Measurements from ENCODE around the gene UBE2E1.

Gene UBE2E1

GRCh38 chr3:23781871-23782270 is 23.9 kb upstream of the UBE2E1 start:
- H3K36me3 ChIP-seq: no peaks in the 10 kb centered on the region
- no peaks in the 10 kb centered on the region for H3K4me1 ChIP-seq (ENCODE audit: control insufficient read depth in 1 of 2, insufficient read depth in 1 of 2, low read depth in 1 of 2, low read length in 1 of 2)
- TF ChIP-seq CTCF (IDR thresholded peaks at IDR 0.05): no peak
- no peak overlapping the region for H3K27ac ChIP-seq
- H3K4me3 ChIP-seq (ENCODE audit: low read depth in 1 of 2, low read length in 1 of 2): no peak overlapping the region
- H3K27me3 ChIP-seq: no peaks in the 10 kb centered on the region
- no peaks in the 10 kb centered on the region for H3K9me3 ChIP-seq

DNA sequence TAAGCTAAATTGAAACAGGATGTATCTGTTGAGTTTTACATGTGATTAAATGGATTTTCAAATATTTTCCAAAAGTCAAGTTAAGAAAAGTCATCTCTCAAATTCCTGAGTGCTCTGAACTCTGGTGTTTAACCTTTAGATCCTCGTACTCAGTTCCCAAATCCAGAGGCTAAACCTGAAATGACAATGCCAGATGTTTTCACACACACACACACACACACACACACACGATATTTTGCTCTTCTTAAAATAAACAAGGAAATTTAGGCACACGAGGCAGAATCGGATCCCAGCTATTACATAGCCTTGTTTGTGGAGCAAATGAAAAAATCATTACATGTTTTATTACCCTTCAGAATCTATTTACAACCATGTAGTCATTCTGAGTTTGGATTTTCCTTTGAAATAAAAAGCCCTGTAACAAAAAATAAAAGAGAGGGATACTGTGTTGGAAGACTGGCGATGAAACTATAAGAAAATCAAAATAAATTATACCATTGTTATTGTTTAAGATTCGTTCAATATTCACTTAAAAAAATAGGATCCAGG is 20.6 kb upstream of the UBE2E1 start:
- H3K27me3 ChIP-seq: peaks cover 8% of the 10 kb centered on the region

DNA sequence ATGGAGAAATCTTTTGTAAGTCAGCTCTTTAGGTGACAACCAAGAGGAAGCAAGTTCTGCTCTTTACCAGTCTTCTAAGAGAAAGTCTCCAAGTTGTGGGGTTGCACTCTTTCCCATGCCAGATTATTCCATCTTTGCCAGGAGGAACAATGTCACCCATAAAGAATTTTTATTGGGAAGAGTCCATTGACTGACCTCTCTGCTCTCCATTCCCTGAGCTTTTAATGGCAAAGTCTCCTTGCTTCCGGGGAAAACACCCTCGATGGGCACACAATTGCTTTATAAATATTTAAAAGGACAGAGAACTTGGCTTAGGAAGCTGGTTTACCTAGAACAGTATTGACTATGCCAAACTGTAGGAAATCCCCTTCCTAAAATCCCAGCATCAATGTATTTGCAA is 19.9 kb upstream of the UBE2E1 start:
- H3K36me3 ChIP-seq: no peaks in the 10 kb centered on the region
- no peaks in the 10 kb centered on the region for H3K9me3 ChIP-seq
- no peaks in the 10 kb centered on the region for H3K4me1 ChIP-seq (ENCODE audit: control insufficient read depth in 1 of 2, insufficient read depth in 1 of 2, low read depth in 1 of 2, low read length in 1 of 2)
- no peak for TF ChIP-seq CTCF (IDR thresholded peaks at IDR 0.05)
- H3K27me3 ChIP-seq: peaks cover 8% of the 10 kb centered on the region
- no peak overlapping the region for H3K4me3 ChIP-seq (ENCODE audit: low read depth in 1 of 2, low read length in 1 of 2)
- no peak overlapping the region for H3K27ac ChIP-seq

More for the DNA sequence above, 20.6 kb upstream of the UBE2E1 start:
- Histone ChIP-seq H3K4me1 (ENCODE audit: control insufficient read depth in 1 of 2, insufficient read depth in 1 of 2, low read depth in 1 of 2, low read length in 1 of 2) (no peaks in the 10 kb centered on the region), H3K36me3 (no peaks in the 10 kb centered on the region), H3K27ac (no peak overlapping the region), H3K9me3 (no peaks in the 10 kb centered on the region), H3K4me3 (ENCODE audit: low read depth in 1 of 2, low read length in 1 of 2) (no peak overlapping the region)
- no peak for TF ChIP-seq CTCF (IDR thresholded peaks at IDR 0.05)

DNA sequence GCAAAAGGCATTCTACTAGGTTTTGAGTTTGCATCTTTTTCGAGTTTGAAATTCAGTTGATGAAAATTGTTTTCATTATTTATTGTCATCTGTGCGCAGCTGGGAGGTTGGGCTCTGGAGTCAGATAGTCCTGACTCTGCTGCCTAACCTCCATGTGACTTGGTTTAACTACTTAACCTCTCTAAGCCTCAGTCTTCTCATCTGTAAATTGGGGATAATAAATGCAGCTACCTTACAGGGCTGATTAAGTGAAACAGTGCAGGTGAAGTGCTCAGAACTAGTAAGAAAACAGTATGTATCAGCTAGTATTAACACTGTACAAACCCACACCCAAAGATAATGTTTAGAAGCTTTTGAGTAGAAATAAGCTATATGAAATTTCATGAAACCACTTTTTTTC is 14.1 kb upstream of the UBE2E1 start:
- Histone ChIP-seq H3K27me3 (peaks cover 8% of the 10 kb centered on the region), H3K4me1 (ENCODE audit: control insufficient read depth in 1 of 2, insufficient read depth in 1 of 2, low read depth in 1 of 2, low read length in 1 of 2) (peaks cover 7 to 9% of the 10 kb centered on the region in 2 experiments), H3K27ac (no peak overlapping the region), H3K4me3 (ENCODE audit: low read depth in 1 of 2, low read length in 1 of 2) (no peak overlapping the region), H3K36me3 (no peaks in the 10 kb centered on the region), H3K9me3 (no peaks in the 10 kb centered on the region)
- TF ChIP-seq CTCF (IDR thresholded peaks at IDR 0.05): no peak

DNA sequence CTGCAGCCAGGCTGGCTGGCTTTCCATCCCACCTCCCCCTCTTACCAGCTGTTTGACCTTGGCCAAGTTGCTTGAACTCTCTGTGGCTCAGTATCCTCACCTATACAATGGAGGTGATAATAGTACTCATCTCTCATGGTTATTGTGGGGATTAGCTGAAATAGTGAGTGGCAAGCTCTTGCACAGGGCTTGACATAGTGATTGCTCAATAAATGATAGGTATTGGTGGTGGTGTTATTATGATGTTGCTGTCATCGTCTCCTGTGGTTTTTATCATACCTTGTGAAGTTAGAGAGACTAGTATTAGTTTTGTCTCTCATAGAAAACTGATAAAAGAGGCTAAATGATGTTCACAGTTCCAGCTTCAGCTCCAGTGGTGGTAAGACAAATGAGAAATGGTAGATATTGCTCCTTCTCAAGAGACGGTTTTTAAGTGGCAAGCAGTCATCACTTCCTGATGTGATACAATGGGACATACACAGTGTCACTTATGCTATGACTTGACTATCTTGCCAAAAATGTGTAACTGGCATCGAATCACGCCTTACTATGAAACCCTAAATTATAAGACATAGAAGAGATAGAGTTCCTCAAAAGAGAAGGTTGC is 12.1 kb upstream of the UBE2E1 start:
- H3K4me1 ChIP-seq (ENCODE audit: control insufficient read depth in 1 of 2, insufficient read depth in 1 of 2, low read depth in 1 of 2, low read length in 1 of 2): peaks cover 7 to 9% of the 10 kb centered on the region in 2 experiments
- no peaks in the 10 kb centered on the region for H3K9me3 ChIP-seq
- H3K27me3 ChIP-seq: peaks cover 8% of the 10 kb centered on the region
- no peak for TF ChIP-seq CTCF (IDR thresholded peaks at IDR 0.05)
- no peaks in the 10 kb centered on the region for H3K36me3 ChIP-seq
- H3K27ac ChIP-seq: no peak overlapping the region
- H3K4me3 ChIP-seq (ENCODE audit: low read depth in 1 of 2, low read length in 1 of 2): no peak overlapping the region
